Activated CD4-positive, alpha-beta T cell treated with anti-CD3 and anti-CD28 coated beads, Interleukin-2, amount 10 ng/mL, durations not matched to agents 24 days and 14 days (primary cell): ENCODE results near the gene RASGRP4. TPM values are rescaled to one million over a fixed set of nuclear protein-coding genes. Genes with fewer than 3 reads are reported as not detected.

Experiments
- DNase-seq: peaks from one replicate; pipeline ENCODE4 v3.0.0; 2022
- H3K27ac Mint-ChIP-seq: one replicate; pipeline ENCODE4 v1.8.0; 2022; ENCODE audit warnings: mild to moderate bottlenecking, mixed read lengths
- H3K27me3 Mint-ChIP-seq: one replicate; pipeline ENCODE4 v1.8.0; 2022; ENCODE audit warnings: mixed read lengths
- H3K36me3 Mint-ChIP-seq: one replicate; pipeline ENCODE4 v1.8.0; 2022; ENCODE audit warnings: low read depth, mild to moderate bottlenecking, mixed read lengths
- H3K4me1 Mint-ChIP-seq: one replicate; pipeline ENCODE4 v1.8.0; 2021; ENCODE audit warnings: mixed read lengths
- H3K4me3 Mint-ChIP-seq: one replicate; pipeline ENCODE4 v1.8.0; 2022; ENCODE audit warnings: mild to moderate bottlenecking, moderate library complexity, mixed read lengths
- H3K9me3 Mint-ChIP-seq: one replicate; pipeline ENCODE4 v1.8.0; 2021; ENCODE audit warnings: mixed read lengths
- intact Hi-C: fragments of 100-400 bp; cut with micrococcal nuclease; formaldehyde crosslinking; loops from one replicate; pipeline ENCODE4 v1.15.1; 2023
- total RNA-seq: library from RNA; stranded (reverse); gene quantifications from 2 replicates; pipeline ENCODE4 v1.2.3, GENCODE V29; 2022

RASGRP4 gene
- total RNA-seq, 1 donor from 2014 or later = 2.1 TPM

DNA sequence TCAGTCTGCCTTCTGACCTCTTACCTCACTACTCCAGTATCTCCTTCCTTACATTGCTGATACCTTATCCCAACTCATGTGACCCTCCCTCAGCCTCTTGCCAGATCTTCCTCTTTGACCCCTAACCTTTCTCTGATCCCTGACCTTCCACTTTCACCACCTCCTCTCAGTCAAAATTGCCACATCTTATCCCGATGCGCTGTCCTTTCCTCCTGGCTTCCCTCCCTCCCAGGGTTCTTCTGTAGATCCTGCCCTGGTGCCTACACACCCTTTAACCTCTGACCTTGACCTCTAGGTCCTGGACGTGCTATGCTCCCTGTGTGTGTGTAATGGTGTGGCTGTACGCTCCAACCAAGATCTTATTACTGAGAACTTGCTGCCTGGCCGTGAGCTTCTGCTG, 31.2 kb upstream of the RASGRP4 start:
- Mint-ChIP-seq H3K4me1 (peaks cover 5% of the 10 kb centered on the region), H3K27ac (no peak overlapping the region), H3K9me3 (peaks cover 5% of the 10 kb centered on the region), H3K36me3 (no peaks in the 10 kb centered on the region), H3K4me3 (no peak overlapping the region), H3K27me3 (no peaks in the 10 kb centered on the region)
- no peak for DNase-seq
- intact Hi-C loops = no loop called here

GRCh38 chr19:38455031-38455430, 29.0 kb upstream of the RASGRP4 start:
- Mint-ChIP-seq H3K4me3 (no peak overlapping the region), H3K9me3 (peaks cover 5% of the 10 kb centered on the region), H3K27me3 (no peaks in the 10 kb centered on the region), H3K4me1 (peaks cover 5% of the 10 kb centered on the region), H3K27ac (no peak overlapping the region), H3K36me3 (no peaks in the 10 kb centered on the region)
- intact Hi-C loops = no loop called here
- peak; percentile 63 for DNase-seq

GRCh38 chr19:38453596-38453995, 27.6 kb upstream of the RASGRP4 start:
- no peak overlapping the region for H3K27ac Mint-ChIP-seq
- intact Hi-C loops = no loop called here
- H3K4me1 Mint-ChIP-seq = peaks cover 5% of the 10 kb centered on the region
- H3K27me3 Mint-ChIP-seq = peaks cover 3% of the 10 kb centered on the region
- H3K4me3 Mint-ChIP-seq = no peak overlapping the region
- H3K9me3 Mint-ChIP-seq = peaks cover 5% of the 10 kb centered on the region
- H3K36me3 Mint-ChIP-seq = no peaks in the 10 kb centered on the region
- no peak for DNase-seq

DNA sequence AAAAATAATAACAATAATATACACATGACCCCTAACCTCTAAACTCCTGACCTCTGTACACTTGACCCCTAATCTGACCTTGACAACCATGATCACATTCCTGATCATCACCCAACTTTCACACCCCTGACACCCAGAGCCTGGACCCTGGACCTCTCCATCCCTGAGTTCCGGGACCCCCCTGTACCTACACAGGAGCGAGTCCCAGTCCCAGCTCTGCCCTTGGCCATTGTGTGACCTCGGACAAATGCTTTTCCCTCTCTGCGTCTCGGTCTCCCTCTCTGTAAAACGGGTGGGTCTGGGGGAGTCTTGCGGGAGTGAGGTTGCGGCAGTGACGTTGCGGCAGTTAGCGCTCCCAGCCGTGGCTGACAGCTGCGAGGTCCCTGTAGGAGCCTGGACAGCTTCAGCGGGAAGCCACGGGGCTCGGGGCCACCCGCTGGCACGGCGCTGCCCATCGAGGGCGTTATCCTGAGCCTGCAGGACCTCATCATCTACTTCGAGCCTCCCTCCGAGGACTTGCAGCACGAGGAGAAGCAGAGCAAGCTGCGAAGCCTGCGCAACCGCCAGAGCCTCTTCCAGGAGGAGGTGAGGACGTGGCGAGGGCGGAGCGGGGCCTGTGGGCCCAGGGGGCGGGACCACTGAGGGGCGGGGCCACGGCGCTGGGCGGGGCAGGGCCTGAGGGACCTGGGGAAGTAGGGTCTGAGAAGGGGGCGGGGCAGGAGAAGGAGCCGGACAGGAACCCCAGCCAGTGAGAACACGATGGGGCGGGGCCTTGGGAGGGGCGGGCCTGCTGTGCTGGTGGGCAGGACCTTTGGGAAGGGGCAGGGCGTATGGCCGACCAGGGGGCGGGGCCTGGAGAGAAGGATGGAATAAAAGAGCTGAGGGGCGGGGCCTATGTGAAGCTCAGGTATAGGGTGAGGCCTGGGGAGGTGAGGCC, 26.7 kb upstream of the RASGRP4 start:
- Mint-ChIP-seq H3K27ac (no peak overlapping the region), H3K36me3 (no peaks in the 10 kb centered on the region), H3K4me3 (no peak overlapping the region), H3K9me3 (peaks cover 5% of the 10 kb centered on the region), H3K27me3 (peaks cover 3% of the 10 kb centered on the region), H3K4me1 (peaks cover 5% of the 10 kb centered on the region)
- peak; percentile 63 for DNase-seq
- intact Hi-C loops = no loop called here

GRCh38 chr19:38451629-38452028, 25.6 kb upstream of the RASGRP4 start:
- Mint-ChIP-seq H3K9me3 (peaks cover 5% of the 10 kb centered on the region), H3K4me1 (peaks cover 5% of the 10 kb centered on the region), H3K4me3 (no peak overlapping the region), H3K27me3 (peaks cover 3% of the 10 kb centered on the region), H3K27ac (no peak overlapping the region), H3K36me3 (no peaks in the 10 kb centered on the region)
- intact Hi-C loops = no loop called here
- DNase-seq = no peak

DNA sequence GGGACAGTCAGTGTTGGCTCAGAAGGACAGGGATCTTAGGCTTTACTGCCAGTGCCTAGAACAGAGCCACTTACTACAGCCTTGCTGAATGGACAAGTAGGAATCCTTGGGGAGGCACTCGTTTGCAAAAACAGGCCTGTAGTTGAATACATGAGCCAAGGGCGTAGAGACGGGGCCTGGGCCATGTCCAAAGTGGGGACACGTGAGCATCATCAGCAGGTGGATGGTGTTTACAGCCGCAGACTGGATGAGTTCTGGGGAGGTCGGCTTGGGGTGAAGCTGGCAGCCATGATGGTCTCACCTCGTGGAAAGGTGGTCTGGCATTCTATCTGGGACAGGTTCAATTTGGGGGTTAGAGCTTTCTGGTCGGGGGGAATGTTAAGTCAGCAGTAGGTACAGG, 25.0 kb upstream of the RASGRP4 start:
- no peak for DNase-seq
- no peaks in the 10 kb centered on the region for H3K36me3 Mint-ChIP-seq
- intact Hi-C loops = no loop called here
- H3K27me3 Mint-ChIP-seq = peaks cover 3% of the 10 kb centered on the region
- H3K27ac Mint-ChIP-seq = no peak overlapping the region
- H3K9me3 Mint-ChIP-seq = peaks cover 5% of the 10 kb centered on the region
- no peak overlapping the region for H3K4me3 Mint-ChIP-seq
- H3K4me1 Mint-ChIP-seq = peaks cover 5% of the 10 kb centered on the region

- H3K36me3 Mint-ChIP-seq = no peaks in the 10 kb centered on the region
- H3K4me1 Mint-ChIP-seq = peaks cover 7% of the 10 kb centered on the region
- H3K9me3 Mint-ChIP-seq = peaks cover 5% of the 10 kb centered on the region
- peaks cover 3% of the 10 kb centered on the region for H3K27me3 Mint-ChIP-seq
- no peak overlapping the region for H3K4me3 Mint-ChIP-seq
- no peak overlapping the region for H3K27ac Mint-ChIP-seq
- intact Hi-C loops = no loop called here
- no peak for DNase-seq
These were observed 23.5 kb upstream of the RASGRP4 start for GRCh38 chr19:38449518-38449917.

DNA sequence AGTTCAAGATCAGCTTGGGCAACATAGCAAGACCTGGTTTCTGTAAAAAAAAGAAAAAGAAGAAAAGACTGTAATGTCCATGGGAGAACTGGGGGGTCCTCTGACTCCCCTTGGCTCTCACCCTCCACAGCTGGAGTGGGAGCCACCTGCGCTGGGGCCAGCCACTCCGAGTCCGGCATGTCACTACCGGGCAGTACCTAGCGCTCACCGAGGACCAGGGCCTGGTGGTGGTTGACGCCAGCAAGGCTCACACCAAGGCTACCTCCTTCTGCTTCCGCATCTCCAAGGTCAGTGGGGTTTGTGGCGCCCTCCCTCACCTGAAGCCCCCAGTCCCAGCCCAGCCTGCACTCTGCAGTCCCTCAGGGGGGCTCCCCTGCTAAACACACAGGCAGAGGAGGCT, 22.2 kb upstream of the RASGRP4 start:
- Mint-ChIP-seq H3K4me3 (no peak overlapping the region), H3K36me3 (no peaks in the 10 kb centered on the region), H3K27me3 (peaks cover 3% of the 10 kb centered on the region), H3K27ac (no peak overlapping the region), H3K9me3 (no peaks in the 10 kb centered on the region), H3K4me1 (peaks cover 2% of the 10 kb centered on the region)
- no peak for DNase-seq
- intact Hi-C loops = no loop called here

DNA sequence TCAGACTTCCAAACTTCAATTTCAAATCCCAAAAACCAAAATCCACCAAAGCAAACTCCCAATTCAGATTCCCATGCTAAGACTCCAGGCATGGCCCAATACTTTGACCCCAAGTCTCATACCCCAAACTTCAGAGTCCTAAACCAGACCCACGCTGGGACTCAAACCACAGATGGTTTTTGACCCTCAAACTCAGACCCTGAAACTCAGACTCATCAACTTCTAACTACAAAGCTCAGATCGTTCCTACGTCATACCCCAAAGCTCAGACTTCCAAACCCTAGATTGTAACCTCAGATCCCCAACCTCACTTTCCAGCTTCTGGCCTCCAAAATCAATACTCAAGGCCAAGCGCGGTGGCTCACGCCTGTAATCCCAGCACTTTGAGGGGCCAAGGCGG, 19.3 kb upstream of the RASGRP4 start:
- Mint-ChIP-seq H3K27ac (no peak overlapping the region), H3K9me3 (no peaks in the 10 kb centered on the region), H3K36me3 (no peaks in the 10 kb centered on the region), H3K27me3 (peaks cover 3% of the 10 kb centered on the region), H3K4me3 (no peak overlapping the region), H3K4me1 (peaks cover 5% of the 10 kb centered on the region)
- intact Hi-C loops = no loop called here
- DNase-seq = no peak

- H3K9me3 Mint-ChIP-seq = no peaks in the 10 kb centered on the region
- no peak for DNase-seq
- H3K4me1 Mint-ChIP-seq = peaks cover 5% of the 10 kb centered on the region
- intact Hi-C loops = no loop called here
- H3K27me3 Mint-ChIP-seq = no peaks in the 10 kb centered on the region
- H3K4me3 Mint-ChIP-seq = no peak overlapping the region
- no peaks in the 10 kb centered on the region for H3K36me3 Mint-ChIP-seq
- no peak overlapping the region for H3K27ac Mint-ChIP-seq
These were observed 18.0 kb upstream of the RASGRP4 start for GRCh38 chr19:38444026-38444425.

DNA sequence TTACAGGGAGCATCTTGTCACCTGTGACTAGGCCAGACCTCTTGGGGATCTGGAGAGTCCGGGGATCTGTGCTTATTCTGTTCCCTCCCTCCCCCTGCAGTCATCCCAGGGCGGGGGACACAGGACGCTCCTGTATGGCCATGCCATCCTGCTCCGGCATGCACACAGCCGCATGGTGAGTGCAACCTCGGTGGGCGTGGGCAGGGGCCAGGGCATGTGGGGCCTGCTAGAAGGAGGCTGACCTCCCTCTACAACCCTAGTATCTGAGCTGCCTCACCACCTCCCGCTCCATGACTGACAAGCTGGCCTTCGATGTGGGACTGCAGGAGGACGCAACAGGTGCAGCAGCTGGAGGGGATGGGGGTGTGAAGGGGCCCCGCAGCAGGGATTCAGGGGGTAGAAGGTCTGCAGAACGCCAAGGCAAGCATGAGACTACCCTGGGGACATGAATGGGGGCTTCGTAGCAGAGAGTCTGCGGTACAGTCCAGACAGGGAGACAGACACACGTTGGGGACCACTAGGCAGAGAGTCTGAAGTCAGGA, 17.5 kb upstream of the RASGRP4 start:
- intact Hi-C loops = no loop called here
- H3K4me3 Mint-ChIP-seq = no peak overlapping the region
- H3K27me3 Mint-ChIP-seq = no peaks in the 10 kb centered on the region
- no peaks in the 10 kb centered on the region for H3K9me3 Mint-ChIP-seq
- peaks cover 5% of the 10 kb centered on the region for H3K4me1 Mint-ChIP-seq
- no peak for DNase-seq
- H3K36me3 Mint-ChIP-seq = no peaks in the 10 kb centered on the region
- no peak overlapping the region for H3K27ac Mint-ChIP-seq

DNA sequence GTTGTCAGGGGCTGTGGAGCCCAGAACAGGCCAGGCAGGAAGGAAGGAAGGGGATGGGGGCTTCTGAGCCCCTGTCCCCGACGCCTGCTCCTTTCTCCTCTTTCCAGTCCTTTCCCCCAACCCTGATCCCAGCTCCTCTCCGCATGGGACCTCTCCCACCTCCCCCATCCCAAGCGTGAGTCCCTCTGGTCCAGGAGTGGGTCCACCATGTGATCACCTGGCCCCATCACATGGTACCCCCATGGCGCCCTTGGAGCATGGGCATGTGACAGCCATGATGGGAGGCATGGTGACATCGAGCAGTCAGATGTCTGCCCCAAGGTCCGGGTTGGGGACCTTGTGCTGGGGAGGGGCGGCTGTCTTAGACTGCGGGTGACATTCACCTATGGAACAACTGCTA, 16.7 kb upstream of the RASGRP4 start:
- Mint-ChIP-seq H3K27ac (no peak overlapping the region), H3K9me3 (no peaks in the 10 kb centered on the region), H3K4me3 (no peak overlapping the region), H3K27me3 (peaks cover 3% of the 10 kb centered on the region), H3K4me1 (peaks cover 5% of the 10 kb centered on the region), H3K36me3 (no peaks in the 10 kb centered on the region)
- no peak for DNase-seq
- intact Hi-C loops = no loop called here

DNA sequence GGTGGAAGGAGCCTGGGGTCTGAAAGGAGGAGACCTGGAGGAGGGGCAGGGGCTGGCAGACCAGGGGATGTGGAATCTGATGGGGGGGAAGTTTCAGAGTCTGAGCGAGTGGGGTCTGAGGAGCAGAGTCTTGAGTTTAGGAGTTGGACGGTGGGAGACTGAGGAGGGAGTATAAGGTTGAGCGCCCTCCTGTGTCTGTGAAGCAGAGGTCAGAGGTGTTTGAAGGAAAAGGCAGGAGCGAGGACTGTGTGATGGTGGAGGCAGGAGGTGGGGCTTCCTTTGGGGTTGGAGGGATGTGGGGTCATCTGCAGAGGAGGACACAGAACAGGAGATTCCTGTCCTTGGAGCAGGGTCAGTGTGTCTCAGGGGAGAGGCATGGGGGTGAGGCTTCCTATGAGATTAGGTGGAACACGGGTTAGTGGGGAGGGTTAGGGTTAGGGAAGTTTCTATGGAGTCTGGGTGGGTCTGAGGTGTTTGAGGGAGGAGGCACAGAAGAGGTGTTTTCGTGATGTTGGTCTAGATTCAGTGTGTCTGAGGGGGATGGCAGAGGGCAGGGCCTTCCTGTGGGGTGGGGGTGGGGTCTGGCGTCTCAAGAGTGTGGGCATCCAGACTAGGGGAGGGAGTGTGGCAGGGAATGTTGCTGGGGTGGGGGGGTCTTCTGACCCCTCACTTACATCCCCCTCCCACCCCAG, 15.8 kb upstream of the RASGRP4 start:
- Mint-ChIP-seq H3K4me1 (peaks cover 5% of the 10 kb centered on the region), H3K9me3 (no peaks in the 10 kb centered on the region), H3K27me3 (peaks cover 3% of the 10 kb centered on the region), H3K4me3 (no peak overlapping the region), H3K27ac (no peak overlapping the region), H3K36me3 (no peaks in the 10 kb centered on the region)
- DNase-seq = no peak
- intact Hi-C loops = no loop called here

GRCh38 chr19:38440592-38440991, 14.6 kb upstream of the RASGRP4 start:
- H3K27me3 Mint-ChIP-seq = peaks cover 3% of the 10 kb centered on the region
- no peak for DNase-seq
- no peaks in the 10 kb centered on the region for H3K36me3 Mint-ChIP-seq
- no peak overlapping the region for H3K4me3 Mint-ChIP-seq
- H3K4me1 Mint-ChIP-seq = peaks cover 3% of the 10 kb centered on the region
- no peaks in the 10 kb centered on the region for H3K9me3 Mint-ChIP-seq
- intact Hi-C loops = no loop called here
- no peak overlapping the region for H3K27ac Mint-ChIP-seq
